Measurements from ENCODE around the gene ZC3H12D.

DNA sequence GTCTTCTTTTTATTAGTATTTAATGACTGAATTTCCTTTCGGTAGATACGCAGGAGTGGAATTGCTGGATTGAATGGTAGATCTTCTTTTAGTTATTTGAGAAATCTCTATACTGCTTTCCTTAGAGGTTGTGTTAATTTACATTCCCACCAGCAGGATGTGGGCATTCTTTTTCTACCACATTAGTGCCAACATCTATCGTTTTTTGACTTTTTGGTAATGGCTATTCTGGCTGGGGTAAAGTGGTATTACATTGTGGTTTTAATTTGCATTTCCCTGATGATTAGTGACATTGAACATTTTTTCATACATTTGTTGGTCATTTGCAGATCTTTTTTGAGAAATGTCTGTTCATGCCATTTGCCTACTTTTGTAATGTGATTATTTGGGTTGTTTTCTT is 47.6 kb downstream of the ZC3H12D start:
- TF ChIP-seq EZH2 (IDR thresholded peaks at IDR 0.05; ENCODE audit: borderline replicate concordance, low read length) = no peak
- TF ChIP-seq, protein P1, sequence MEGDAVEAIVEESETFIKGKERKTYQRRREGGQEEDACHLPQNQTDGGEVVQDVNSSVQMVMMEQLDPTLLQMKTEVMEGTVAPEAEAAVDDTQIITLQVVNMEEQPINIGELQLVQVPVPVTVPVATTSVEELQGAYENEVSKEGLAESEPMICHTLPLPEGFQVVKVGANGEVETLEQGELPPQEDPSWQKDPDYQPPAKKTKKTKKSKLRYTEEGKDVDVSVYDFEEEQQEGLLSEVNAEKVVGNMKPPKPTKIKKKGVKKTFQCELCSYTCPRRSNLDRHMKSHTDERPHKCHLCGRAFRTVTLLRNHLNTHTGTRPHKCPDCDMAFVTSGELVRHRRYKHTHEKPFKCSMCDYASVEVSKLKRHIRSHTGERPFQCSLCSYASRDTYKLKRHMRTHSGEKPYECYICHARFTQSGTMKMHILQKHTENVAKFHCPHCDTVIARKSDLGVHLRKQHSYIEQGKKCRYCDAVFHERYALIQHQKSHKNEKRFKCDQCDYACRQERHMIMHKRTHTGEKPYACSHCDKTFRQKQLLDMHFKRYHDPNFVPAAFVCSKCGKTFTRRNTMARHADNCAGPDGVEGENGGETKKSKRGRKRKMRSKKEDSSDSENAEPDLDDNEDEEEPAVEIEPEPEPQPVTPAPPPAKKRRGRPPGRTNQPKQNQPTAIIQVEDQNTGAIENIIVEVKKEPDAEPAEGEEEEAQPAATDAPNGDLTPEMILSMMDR (IDR thresholded peaks at IDR 0.05; ENCODE audit: low read length) = no peak

All from OCI-LY1 (cell line).